Epidermal melanocyte (primary cell): Measurements from ENCODE around the gene SPINT4.
"Not testable (repeated sequence)": the region's sequence is repeated elsewhere in the genome, so short reads cannot be mapped to it uniquely, and the experiment has no call there.

Source experiments
- DNase-seq: peaks from one replicate; pipeline ENCODE4 v3.0.0; 2011; ENCODE audit warnings: low spot score; ENCODE audit not compliant: insufficient read length

SPINT4 gene

DNA sequence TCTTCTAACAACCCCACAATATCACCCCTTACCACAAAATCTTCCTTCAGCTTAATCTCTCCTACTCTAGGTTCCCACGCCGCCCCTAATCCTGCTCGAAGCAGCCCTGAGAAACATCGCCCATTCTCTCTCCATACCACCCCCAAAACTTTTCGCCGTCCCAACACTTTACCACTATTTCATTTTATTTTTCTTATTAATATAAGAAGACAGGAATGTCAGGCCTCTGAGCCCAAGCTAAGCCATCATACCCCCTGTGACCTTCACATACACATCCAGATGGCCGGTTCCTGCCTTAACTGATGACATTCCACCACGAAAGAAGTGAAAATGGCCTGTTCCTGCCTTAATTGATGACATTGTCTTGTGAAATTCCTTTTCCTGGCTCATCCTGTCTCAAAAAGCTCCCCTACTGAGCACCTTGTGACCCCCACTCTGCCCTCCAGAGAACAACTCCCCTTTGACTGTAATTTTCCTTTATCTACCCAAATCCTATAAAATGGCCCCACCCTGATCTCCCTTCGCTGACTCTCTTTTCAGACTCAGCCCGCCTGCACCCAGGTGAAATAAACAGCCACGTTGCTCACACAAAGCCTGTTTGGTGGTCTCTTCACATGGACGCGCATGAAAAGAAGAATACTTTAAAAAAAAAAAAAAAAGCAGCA is 42.6 kb downstream of the SPINT4 start:
- DNase-seq, result not testable (repeated sequence)

DNA sequence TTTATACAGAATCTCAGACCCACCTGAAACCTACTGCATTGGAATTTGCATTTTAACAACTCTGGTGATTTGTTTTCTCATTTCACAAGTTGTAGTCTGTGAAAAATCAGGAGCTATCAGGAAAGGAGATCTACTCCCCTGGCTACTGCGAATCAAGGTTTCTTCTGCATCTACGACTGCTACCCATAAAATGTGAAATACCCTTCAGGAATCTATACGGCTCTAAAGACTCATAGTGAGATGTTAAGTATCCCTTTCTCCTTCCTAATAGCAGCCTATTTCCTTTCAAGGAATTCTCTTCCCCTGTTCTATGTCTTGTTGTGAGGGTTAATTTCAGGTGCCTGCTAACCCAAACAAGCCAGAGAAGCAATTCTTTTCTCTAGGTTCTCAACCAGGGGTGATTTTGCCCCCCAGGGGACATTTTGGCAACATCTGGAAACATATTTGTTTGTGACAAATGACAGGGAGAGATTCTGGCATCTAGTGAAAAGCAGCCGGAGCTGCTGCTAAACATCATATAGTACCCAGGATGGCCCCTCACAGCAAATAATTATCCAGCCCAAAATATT is 43.2 kb downstream of the SPINT4 start:
- no peak for DNase-seq

DNA sequence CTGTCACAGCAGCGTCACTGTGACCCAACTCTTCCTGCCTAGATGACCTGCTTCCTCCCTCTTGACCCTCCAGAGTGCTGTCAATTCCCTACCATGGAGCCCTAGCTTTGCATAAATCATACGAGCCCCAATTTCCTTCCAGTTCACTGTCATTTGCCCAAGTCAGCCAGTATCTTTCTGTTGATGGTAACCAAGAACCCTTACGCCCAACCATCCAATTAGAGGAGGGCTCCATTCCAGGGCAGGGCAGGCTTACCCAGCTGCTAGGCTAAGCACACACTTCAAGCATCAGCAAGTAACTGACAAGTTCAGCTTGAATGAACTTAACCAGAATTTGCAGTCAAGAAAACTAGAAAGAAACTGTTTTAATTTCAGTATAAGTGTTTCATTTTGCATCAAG is 43.8 kb downstream of the SPINT4 start:
- no peak for DNase-seq

DNA sequence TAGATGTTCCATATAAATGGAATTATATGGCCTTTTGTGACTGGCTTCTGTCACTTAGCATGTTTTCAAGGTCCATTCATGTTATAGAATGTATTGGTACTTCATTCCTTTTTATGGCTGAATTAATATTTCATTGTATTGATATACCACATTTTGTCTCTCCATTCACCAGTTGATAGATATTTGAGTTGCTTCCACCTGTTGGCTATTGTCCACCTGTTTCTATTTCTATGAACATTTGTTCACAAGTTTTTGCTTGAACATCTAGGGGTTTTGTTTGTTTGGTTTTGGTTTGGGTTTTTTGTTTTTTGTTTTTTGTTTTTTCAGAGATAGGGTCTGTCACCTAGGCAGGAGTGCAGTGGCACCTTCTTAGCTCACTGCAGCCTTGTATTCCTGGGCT is 46.3 kb downstream of the SPINT4 start:
- DNase-seq, result no peak

DNA sequence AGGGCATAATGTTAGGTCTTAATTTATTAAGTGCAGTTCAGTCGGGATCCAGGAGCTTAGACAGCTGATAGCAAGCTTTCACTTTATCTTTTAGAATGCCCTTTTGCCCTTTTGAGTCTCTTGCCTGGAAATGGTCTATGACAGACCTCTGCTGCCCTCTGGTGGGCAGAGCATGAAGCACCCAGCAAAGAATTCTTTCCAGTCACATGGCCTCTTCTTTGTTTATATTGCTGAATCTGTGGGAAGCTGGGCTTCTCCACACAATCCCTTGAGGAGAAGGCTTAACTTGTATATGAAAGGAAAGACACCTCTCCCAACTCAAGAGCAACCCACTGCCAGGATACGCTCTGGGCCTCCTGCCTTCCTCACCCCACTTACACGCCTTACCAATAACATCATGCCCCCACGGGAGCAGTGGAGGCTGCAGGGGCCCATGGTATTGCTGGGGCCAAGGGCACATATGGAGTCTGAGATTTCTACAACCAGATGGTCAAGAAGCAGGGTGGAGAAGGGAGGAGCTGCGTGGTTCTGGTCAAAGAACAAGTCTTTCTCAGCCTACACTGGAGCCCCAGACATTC is 49.1 kb downstream of the SPINT4 start:
- peak; percentile 70 for DNase-seq

DNA sequence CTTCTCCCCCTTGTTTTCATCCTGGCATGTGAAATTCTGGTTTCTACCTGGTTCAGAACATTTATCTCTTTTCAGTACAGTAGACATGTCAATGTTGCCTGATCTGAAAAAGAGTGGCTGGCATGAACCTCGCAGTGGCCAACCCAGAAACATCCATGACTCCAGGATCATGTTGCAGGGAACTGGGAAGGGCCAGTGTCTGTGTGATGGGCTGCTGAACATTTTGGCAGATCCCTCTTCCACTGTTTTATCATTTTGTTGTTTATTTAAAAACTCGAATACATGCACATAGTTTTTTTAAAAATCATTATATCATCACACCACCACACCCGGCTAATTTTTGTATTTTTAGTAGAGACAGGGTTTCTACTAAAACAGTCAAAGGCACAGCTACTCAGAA is 50.5 kb downstream of the SPINT4 start:
- DNase-seq, result no peak

DNA sequence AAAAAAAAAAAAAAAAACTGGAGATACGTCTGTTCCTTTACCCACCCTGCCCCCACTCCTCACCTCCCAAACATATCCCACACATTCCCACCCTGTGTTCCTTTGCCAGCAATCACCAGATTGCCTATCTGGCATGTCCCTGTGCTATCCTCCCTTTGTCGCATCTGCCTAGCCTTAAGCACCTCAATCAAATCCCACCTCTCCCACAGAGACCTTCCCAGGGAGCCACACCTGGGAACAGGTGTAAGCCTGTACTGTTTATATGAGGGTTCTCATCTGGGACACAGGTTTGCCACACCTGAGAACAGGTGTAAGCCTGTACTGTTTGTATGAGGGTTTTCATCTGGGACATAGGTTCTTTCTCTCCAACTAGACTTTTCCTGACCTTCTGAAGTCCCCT is 52.8 kb downstream of the SPINT4 start:
- no peak for DNase-seq

DNA sequence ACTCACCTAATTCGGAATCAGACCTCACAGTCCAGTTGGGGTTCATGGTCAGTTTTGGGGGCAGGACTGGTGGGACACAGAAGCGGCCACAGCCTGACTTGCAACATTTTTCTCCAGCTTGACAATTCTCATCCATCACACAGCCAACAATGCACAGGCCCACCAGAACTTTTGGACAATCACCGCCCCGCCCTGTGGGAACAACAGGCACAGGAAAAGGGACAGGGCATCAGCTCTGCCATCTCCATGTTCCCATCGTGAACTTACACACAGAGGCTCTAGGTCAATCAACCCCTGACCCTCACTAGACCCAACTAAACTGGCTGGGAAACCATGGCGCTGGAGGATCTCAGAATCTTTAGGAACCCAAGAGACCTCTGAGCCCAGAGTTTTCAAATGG is 53.3 kb downstream of the SPINT4 start:
- no peak for DNase-seq
